ENCODE results near the gene PNMA1. TPM values are rescaled to one million over a fixed set of nuclear protein-coding genes. Genes with fewer than 3 reads are reported as not detected.

PNMA1 gene
- total RNA-seq, 2 experiments from 2014 or later = 52.6 to 55.9 TPM

- Histone ChIP-seq H3K9me3 (ENCODE audit: control insufficient read depth in 1 of 2, insufficient read depth in 1 of 2, low read length in 2 of 2) (no peaks in the 10 kb centered on the region), H3K4me3 (ENCODE audit: low read length) (peak overlapping the region; percentile 84), H3K27ac (ENCODE audit: low read depth in 1 of 2, low read length in 2 of 2) (peak overlapping the region; percentile 85 to 88), H3K36me3 (ENCODE audit: insufficient read depth, low read length) (peaks cover 2% of the 10 kb centered on the region), H3K27me3 (ENCODE audit: control insufficient read depth in 1 of 2, insufficient read depth in 2 of 2, low read length in 2 of 2) (no peaks in the 10 kb centered on the region), H3K4me1 (ENCODE audit: insufficient read depth, low read length) (peaks cover 85% of the 10 kb centered on the region)
- intact Hi-C loops (cut with DNase I, micrococcal nuclease) = loop anchor here in 1 of 2 experiments (1.0 to 2.0 kb wide), 2 partner anchors 16 to 30 kb away; no protein-coding TSS in a partner anchor
- DNase-seq (peak; percentile 45 to 88 (median 67)), ATAC-seq (ENCODE audit: poor library complexity) (peak; percentile 6)
- H3K36me3 Mint-ChIP-seq (ENCODE audit: low read depth) = peaks cover 13% of the 10 kb centered on the region
- no peaks in the 10 kb centered on the region for H3K9me3 Mint-ChIP-seq
- no peaks in the 10 kb centered on the region for H3K27me3 Mint-ChIP-seq
- ChIA-PET POLR2A (interaction anchor here (0.6 to 20.1 kb wide), 25 partner anchors 9 to 700 kb away, joined by 3 to 430 read pairs (median 11); partner anchors contain the start of genes ACOT2, ACOT6, BBOF1 and COQ6), CTCF (interaction anchor here (0.5 to 6.6 kb wide), 17 partner anchors 9 to 1786 kb away, joined by 3 to 65 read pairs (median 5); partner anchors contain the start of genes COQ6 and FAM161B)
- peak overlapping the region; percentile 88 for H3K4me3 Mint-ChIP-seq
- TF ChIP-seq CTCF (IDR thresholded peaks at IDR 0.05) = peak; percentile 65
- peak overlapping the region; percentile 99 for H3K27ac Mint-ChIP-seq
- peaks cover 87% of the 10 kb centered on the region for H3K4me1 Mint-ChIP-seq (ENCODE audit: low read depth)
Measured at GRCh38 chr14:73758392-73759182, 44.4 kb upstream of the PNMA1 start.

GRCh38 chr14:73757876-73758391 is 43.8 kb upstream of the PNMA1 start:
- Mint-ChIP-seq H3K9me3 (no peaks in the 10 kb centered on the region), H3K4me3 (peak overlapping the region; percentile 88), H3K27ac (peak overlapping the region; percentile 99), H3K4me1 (ENCODE audit: low read depth) (peaks cover 87% of the 10 kb centered on the region), H3K36me3 (ENCODE audit: low read depth) (peaks cover 13% of the 10 kb centered on the region), H3K27me3 (no peaks in the 10 kb centered on the region)
- ChIA-PET CTCF (interaction anchor here (1.0 to 6.6 kb wide), 15 partner anchors 8 to 192 kb away, joined by 3 to 65 read pairs (median 6); partner anchors contain the start of genes COQ6 and FAM161B), POLR2A (interaction anchor here (1.2 to 20.1 kb wide), 17 partner anchors 8 to 267 kb away, joined by 3 to 430 read pairs (median 17); partner anchors contain the start of genes PNMA1, PTGR2, RIOX1 and ZNF410)
- H3K9me3 ChIP-seq (ENCODE audit: control insufficient read depth in 1 of 2, insufficient read depth in 1 of 2, low read length in 2 of 2) = no peaks in the 10 kb centered on the region
- H3K4me1 ChIP-seq (ENCODE audit: insufficient read depth, low read length) = peaks cover 85% of the 10 kb centered on the region
- TF ChIP-seq CTCF (IDR thresholded peaks at IDR 0.05) = no peak
- no peak for ATAC-seq (ENCODE audit: poor library complexity)
- H3K27ac ChIP-seq (ENCODE audit: low read depth in 1 of 2, low read length in 2 of 2) = peak overlapping the region; percentile 85 to 88
- no peaks in the 10 kb centered on the region for H3K27me3 ChIP-seq (ENCODE audit: control insufficient read depth in 1 of 2, insufficient read depth in 2 of 2, low read length in 2 of 2)
- H3K36me3 ChIP-seq (ENCODE audit: insufficient read depth, low read length) = peaks cover 2% of the 10 kb centered on the region
- intact Hi-C loops (cut with DNase I, micrococcal nuclease) = loop anchor here in 1 of 2 experiments (1.0 to 2.0 kb wide), 2 partner anchors 15 to 30 kb away; no protein-coding TSS in a partner anchor
- H3K4me3 ChIP-seq (ENCODE audit: low read length) = peak overlapping the region; percentile 84
- peak in 1 of 14 experiments; percentile 20 for DNase-seq

GRCh38 chr14:73757381-73757780 is 43.2 kb upstream of the PNMA1 start:
- Histone ChIP-seq H3K36me3 (ENCODE audit: insufficient read depth, low read length) (peaks cover 2% of the 10 kb centered on the region), H3K27ac (ENCODE audit: low read depth in 1 of 2, low read length in 2 of 2) (peak overlapping the region; percentile 85 to 88), H3K27me3 (ENCODE audit: control insufficient read depth in 1 of 2, insufficient read depth in 2 of 2, low read length in 2 of 2) (no peaks in the 10 kb centered on the region), H3K9me3 (ENCODE audit: control insufficient read depth in 1 of 2, insufficient read depth in 1 of 2, low read length in 2 of 2) (no peaks in the 10 kb centered on the region), H3K4me3 (ENCODE audit: low read length) (no peak overlapping the region), H3K4me1 (ENCODE audit: insufficient read depth, low read length) (peaks cover 85% of the 10 kb centered on the region)
- intact Hi-C loops (cut with DNase I, micrococcal nuclease) = no loop called here
- Mint-ChIP-seq H3K27ac (peak overlapping the region; percentile 99), H3K9me3 (no peaks in the 10 kb centered on the region), H3K27me3 (no peaks in the 10 kb centered on the region), H3K4me3 (peak overlapping the region; percentile 88), H3K36me3 (ENCODE audit: low read depth) (peaks cover 13% of the 10 kb centered on the region), H3K4me1 (ENCODE audit: low read depth) (peaks cover 87% of the 10 kb centered on the region)
- no peak for ATAC-seq (ENCODE audit: poor library complexity)
- no peak for TF ChIP-seq CTCF (IDR thresholded peaks at IDR 0.05)
- peak in 2 of 14 experiments; percentile 59 to 63 for DNase-seq
- ChIA-PET CTCF (interaction anchor here (1.3 to 6.6 kb wide), 10 partner anchors 11 to 193 kb away, joined by 3 to 65 read pairs (median 10); partner anchors contain the start of genes COQ6 and FAM161B), POLR2A (interaction anchor here (1.7 to 20.1 kb wide), 7 partner anchors 7 to 33 kb away, joined by 7 to 430 read pairs (median 40); no protein-coding TSS in a partner anchor)
